Activated T-cell treated with anti-CD3 and anti-CD28 coated beads, Interleukin-2, amount 50 U/mL, for 48 hours (primary cell): ENCODE measurements around the gene IBA57.

Experiments
- DNase-seq, 2 experiments: peaks; one replicate each; pipeline ENCODE4 v3.0.0-alpha.2; 2020

The IBA57 gene

GRCh38 chr1:228165372-228166169 lies at the start of gene IBA57:
IBA57 (plus strand) TSS chr1:228165804; CDS start chr1:228165817, 13 bp downstream.
- DNase-seq = peak; percentile 100

GRCh38 chr1:228117335-228117734 lies 48.3 kb upstream of the IBA57 start:
- no peak for DNase-seq

DNA sequence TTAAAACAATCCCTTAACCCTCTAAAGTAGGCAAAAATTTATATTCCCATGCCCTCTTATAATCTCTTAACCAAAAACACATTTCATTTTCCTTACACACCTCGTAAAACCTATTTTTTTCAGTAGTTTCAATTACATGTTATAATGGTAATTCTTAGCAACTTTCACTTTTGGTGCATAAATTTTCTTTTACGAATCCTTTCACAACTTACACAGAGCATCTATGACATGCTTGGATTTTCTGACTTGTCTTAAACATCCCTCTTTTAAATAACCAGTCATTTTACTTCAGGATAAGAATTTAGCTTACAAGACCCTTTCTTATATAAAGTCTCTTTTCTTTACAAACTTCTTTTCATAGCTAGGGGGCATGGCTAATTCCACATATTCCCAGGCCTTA lies 47.6 kb upstream of the IBA57 start:
- no peak for DNase-seq

- DNase-seq = no peak
Measured at GRCh38 chr1:228120351-228120750, 45.3 kb upstream of the IBA57 start.

- no peak for DNase-seq
Measured at GRCh38 chr1:228120857-228121489, 44.6 kb upstream of the IBA57 start.

DNA sequence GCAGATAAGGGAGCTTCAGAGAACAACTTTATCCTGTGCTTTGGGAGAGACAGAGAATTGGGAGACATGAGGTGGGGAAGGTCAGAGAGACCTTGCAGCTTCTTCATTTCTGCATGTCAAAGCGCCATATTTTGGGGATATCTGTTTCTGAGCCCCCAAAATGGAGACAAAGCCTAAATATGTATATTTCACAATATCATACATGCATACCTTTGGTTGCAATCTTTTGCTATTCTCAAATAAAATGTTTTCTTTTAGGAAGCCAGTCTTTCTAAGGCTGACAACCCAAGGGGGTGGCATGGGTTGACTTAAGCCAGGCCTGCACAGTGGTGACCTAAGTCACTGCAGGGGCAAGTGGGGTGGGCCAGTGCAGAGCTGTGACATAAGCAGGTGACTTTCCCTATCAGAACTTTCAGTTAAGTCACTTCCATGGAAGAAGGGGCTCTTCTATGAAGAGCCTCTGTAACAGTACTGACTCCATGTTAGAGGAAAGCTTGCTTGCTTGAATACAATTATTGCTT lies 42.6 kb upstream of the IBA57 start:
- no peak for DNase-seq

GRCh38 chr1:228123505-228123904 lies 42.1 kb upstream of the IBA57 start:
- DNase-seq = no peak

DNA sequence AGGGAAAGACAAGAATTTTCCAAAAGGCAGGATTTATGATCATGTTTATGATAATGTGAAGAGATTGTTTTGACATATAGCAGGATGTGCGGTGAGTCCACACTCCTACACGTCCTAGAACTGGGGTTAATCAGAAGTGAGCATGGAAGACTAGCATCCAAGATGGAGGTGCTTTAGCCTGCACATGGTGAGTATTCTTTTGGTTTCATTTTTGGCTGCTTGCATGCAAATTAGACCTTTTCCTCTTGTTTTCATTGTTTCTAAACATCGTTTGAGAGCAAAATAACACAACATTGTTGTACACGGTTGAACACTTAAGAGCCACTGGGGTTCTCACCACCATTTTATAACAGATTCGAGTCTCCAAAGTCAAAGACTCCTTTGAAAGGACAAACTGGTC lies 40.4 kb upstream of the IBA57 start:
- no peak for DNase-seq

GRCh38 chr1:228131766-228132165 lies 33.8 kb upstream of the IBA57 start:
- DNase-seq = no peak

DNA sequence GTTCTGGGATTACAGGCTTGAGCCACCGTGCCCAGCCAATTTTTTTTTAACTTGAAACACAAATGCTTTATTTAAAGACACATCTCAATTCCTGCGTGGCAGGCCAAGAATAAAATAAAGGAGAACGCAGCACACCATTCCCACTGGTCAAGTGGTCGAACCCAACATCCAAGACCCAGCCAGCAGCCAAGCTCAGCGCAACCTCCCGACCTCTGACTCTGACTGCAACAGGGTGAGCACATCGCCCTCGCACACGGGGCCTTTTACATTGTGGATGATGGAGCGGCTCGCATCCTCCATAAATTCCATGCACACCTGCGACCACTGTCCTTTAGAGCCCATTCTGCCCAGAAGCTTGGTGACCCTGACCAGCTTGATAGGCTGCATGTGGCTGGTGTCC lies 31.0 kb upstream of the IBA57 start:
- no peak for DNase-seq

DNA sequence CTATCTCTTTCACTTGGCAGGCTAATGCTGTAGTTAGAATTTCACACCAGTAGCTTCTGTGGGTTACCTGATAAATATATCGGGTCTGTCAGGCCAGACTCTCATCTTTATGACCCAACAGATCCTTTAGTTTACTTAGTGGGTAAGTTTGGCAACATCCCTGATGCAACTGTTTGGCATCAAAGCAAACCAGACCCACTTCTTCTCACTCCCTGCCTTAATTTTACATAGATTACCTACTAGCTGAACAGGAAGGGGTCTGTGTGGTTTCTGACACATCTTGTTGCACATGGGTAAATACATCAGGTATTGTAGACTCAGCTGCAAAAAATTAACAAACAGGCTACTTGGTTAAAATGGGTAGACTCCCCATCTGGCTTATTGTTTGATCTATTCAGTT lies 28.7 kb upstream of the IBA57 start:
- no peak for DNase-seq

DNA sequence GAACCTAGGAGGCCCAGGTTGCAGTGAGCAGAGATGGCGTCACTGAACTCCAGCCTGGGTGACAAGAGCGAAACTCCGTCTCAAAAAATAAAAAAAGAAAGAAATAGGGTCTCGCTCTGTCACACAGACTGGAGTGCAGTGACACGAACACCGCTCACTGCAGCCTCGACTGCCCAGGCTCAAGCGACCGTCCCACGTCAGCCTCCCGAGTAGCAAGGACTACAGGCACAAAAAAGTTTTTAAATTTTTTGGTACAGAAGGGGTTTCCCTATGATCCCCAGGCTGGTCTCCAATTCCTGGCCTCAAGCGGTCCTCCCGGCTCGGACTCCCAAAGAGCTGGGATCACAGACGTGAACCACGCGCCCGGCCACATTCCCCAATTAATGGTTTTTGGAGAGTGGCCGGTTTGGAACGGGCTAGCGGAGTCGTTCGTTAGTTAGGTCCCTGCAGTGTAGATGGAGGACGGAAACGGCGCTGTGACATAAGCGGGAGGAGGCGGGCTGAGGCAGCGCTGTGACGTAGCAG lies 26.1 kb upstream of the IBA57 start:
- DNase-seq = no peak

DNA sequence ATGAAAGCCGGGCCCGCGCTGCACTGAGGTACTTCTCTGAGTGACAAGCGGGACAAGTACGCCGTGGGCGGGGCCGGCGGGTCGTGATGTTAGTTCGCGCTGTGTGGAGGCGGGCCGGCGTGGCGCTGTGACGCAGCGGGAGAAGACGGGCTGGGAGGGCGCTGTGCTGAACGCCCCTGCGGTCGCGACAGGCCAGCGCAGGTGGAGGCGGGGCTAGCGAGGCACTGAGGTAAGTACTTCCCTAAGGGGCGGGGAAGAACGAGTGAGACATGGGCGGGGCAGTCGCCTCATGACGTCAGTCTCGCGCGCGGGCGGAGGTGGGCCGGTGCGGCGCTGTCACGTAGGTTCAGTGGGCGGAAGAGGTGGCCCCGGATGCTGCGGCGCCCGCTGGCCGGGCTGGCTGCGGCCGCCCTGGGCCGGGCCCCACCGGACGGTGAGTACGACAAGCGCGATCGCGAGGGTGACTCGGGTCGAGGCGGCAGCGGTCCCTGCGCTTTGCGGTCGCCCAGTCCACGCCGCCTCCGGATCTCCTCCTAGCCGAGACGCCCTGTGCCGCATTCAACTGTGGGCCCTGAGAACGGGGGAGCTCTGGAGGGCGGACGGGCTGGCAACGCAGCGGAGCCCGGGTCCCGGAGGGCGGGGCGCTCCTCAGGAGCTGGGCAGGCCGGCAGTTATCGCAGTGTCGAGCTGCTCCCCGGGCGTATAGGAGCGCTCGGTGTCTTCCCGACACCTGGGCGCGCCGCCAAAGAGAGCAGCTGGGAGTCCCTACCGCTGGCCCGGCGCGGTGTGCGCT lies 25.5 kb upstream of the IBA57 start, which contains the start of gene GUK1:
GUK1 (plus strand) TSS at position 349 of the 793 bp plus-strand sequence; CDS start at position 373, 24 bp downstream.
- DNase-seq = peak; percentile 99 to 100

DNA sequence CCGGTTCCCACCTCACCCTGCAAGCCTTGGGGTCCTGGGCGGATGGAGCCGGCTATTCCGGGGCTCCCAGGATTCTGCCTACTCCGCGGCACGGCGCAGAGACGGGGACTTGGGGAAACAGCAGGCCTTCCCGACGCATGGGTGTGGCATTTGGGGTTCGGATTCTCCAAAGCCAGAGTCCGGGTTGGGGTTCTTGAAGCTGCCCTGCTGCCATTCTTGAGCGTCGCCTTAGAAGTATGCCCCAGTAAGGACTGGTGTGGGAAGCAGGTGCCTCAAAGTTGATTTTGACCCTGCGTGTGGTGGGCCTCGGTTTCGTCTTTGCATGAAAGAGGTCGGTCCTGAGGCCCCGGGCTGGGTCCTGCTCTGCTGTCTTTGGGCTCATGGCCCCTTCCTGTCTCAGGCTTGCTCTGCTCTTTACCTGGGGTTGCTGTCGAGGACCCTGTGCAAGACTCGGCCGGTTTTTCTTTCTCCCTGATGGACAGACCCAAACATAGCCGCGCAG lies 24.8 kb upstream of the IBA57 start:
- DNase-seq = peak; percentile 49 to 50

DNA sequence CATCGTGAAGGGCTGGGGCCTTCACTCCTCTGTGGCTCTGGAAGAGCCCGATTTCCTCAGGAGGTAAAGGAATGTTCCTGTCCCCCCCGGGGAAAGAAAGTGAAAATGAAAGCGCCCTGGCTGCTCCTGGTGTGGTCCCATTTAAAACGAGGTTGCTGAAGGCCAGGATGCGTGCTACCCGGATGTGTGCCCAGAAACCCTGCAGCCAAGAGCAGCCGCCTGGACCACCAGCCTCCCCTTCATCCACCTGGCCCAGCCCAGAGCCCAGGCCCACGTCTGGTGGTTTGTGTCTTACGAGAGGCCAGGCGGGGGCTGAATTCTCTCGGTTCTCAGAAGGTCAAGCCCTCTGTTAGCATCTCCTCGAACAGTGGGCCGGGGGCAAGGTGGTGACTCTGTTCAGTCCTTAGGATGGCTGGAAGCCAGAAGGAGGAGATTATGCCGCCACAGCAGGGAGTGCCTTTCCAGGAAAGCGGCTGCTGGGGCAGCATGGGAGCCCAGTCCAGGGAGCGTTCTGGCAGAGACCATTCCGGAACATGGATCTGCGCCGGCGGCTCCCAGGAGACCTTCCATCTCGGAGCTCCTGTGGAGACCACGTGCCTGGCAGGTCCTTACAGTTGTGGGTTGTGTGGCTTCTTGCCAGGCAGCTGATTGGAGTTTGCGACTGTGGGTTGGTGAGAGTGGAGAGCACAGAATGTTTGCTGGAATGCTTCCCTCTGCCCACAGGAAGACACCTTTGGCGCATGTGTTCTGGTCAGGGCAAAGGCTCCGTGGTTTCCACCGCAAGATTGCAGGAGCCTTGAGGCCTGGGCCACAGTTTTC lies 24.2 kb upstream of the IBA57 start:
- peak in 1 of 2 experiments; percentile 50 for DNase-seq

- DNase-seq = no peak
Measured at GRCh38 chr1:228142155-228142691, 23.4 kb upstream of the IBA57 start.

DNA sequence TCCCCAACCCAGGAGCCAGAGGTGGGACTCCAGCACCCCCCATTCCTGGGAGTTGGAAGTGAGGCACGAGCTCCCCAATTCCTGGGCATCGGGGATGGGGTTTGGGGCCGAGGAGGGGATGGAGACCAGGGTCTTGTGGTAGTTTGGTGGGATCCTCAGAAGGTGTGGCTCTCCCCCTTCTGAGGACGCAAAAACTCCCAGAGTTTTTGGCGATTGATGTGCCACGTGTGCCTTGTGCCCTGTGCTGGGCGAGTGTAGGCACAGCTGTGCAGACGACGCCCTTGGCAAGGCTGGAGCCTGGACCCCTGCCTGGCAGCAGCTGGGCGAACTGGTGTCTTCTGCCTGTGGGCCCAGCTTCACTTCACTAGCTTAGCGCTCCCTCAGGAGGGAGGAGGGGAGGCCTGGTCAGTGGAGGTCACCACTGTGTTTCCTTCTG lies 22.9 kb upstream of the IBA57 start:
- no peak for DNase-seq

DNA sequence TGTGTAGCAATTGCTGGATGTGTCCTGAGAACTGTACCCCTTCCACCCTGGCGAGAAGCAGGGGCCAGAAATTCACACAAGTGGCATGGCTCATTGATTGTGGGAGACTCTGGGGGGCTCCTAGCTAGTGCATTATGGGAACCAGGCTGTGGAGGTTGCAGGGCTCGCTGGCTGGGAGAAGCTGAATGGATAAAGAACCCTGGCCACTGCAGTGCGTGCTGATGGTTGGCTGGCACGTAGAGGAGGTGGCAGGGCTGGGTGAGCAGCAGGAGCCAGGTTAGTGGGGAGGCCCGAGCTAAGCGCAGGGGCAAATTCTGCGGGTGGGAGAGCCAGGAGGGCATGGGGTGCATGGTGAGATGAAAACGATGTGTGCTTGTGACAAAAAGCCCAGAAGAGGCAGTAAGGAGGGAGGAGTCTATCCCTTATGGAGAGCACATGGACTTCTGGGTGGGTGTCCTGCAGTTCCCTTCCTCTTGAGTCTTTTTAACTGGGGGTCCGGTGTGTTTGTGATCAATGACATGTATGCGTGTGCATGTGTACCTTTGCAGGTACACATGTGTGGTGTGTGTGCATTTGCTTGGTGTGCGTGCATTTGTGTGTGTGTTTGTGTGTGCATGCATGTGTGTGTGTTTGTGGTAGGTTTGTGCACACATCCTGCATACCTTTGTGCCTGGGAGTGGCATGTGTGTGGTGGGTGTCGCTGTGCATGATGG lies 22.0 kb upstream of the IBA57 start:
- no peak for DNase-seq

GRCh38 chr1:228144193-228144992 lies 21.2 kb upstream of the IBA57 start:
- DNase-seq = no peak

GRCh38 chr1:228144993-228145343 lies 20.6 kb upstream of the IBA57 start:
- DNase-seq = no peak
